Prostate gland (tissue), 2 donors: ENCODE data around the gene PCDHB15. TPM values are rescaled to one million over a fixed set of nuclear protein-coding genes. Genes with fewer than 3 reads are reported as not detected.
"Not testable (repeated sequence)": the region's sequence is repeated elsewhere in the genome, so short reads cannot be mapped to it uniquely, and the experiment has no call there.

ENCODE experiments used
- DNase-seq: peaks from one replicate; pipeline ENCODE4 v3.0.0-alpha.2; 2019; ENCODE audit warnings: low spot score
- H3K27ac ChIP-seq, 2 donors: fragments of 200-600 bp; sonication (generic); 2 replicates each; pipeline ENCODE4 v1.5.1; 2017 to 2019
- H3K27me3 ChIP-seq: fragments of 200-600 bp; sonication (generic); replicated peaks from 2 replicates; pipeline ENCODE4 v1.5.1; 2019; ENCODE audit not compliant: insufficient read depth
- H3K36me3 ChIP-seq, 2 donors: fragments of 200-600 bp; sonication (generic); 1 replicate in 1 of 2; 2 replicates in 1 of 2; pipeline versions ENCODE4 v1.5.1 to v1.8.1; 2017 to 2019
- H3K4me1 ChIP-seq: fragments of 200-600 bp; sonication (generic); replicated peaks from 2 replicates; pipeline ENCODE4 v1.5.1; 2019
- H3K4me3 ChIP-seq, 2 donors: fragments of 200-600 bp; sonication (generic); 2 replicates each; pipeline ENCODE4 v1.5.1; 2017 to 2019
- H3K9me3 ChIP-seq: fragments of 200-600 bp; sonication (generic); 2 replicates; pipeline ENCODE4 v1.5.1; 2017
- POLR2A ChIP-seq: fragments of 450-650 bp; IDR thresholded peaks from one replicate; pipeline ENCODE4 v1.6.1; 2016; ENCODE audit warnings: antibody characterized with exemption, mild to moderate bottlenecking
- POLR2AphosphoS5 ChIP-seq: sonication (generic); formaldehyde crosslinking; IDR thresholded peaks from one replicate; pipeline ENCODE4 v1.6.1; 2017; ENCODE audit warnings: antibody characterized with exemption
- WGBS: methylation state at CpG from one replicate; pipeline ENCODE4 v1.1.5; 2018; 5-methylcytosine and 5-hydroxymethylcytosine counted together
- intact Hi-C: fragments of 100-400 bp; cut with DNase I; formaldehyde crosslinking; loops from one replicate; pipeline ENCODE4 v1.14.2; 2022
- total RNA-seq, 2 donors: library from RNA; depleted of rRNA; stranded (reverse); fragments of >200 nt; gene quantifications; one replicate each; pipeline ENCODE4 v1.1.0, GENCODE V29; 2016
- TF ChIP-seq, protein P1 (sequence below), 4 experiments: fragments of 200-600 bp in 2 of 4; fragments of 450-650 bp in 2 of 4; sonication (generic) in 2 of 4; IDR thresholded peaks; 1 replicate in 3 of 4; 2 replicates in 1 of 4; pipeline ENCODE4 v1.5.1; 2016 to 2019; ENCODE audit warnings: antibody characterized with exemption in 4 of 4, mild to moderate bottlenecking in 2 of 4, moderate library complexity in 2 of 4

Gene PCDHB15
- total RNA-seq, 2 donors from 2014 or later = 0.82 to 12.4 TPM

DNA sequence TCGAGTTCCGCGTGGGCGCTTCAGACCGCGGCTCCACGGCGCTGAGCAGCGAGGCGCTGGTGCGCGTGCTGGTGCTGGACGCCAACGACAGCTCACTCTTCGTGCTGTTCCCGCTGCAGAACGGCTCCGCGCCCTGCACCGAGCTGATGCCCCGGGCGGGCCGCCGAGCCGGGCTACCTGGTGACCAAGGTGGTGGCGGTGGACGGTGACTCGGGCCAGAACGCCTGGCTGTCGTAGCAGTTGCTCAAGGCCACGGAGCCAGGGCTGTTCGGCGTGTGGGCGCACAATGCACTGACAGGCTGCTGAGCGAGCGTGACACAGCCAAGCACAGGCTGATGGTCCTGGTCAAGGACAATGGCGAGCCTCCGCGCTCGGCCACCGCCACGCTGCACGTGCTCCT is 3.7 kb upstream of the PCDHB15 start:
- no peaks in the 10 kb centered on the region for H3K4me1 ChIP-seq
- peaks cover 9% of the 10 kb centered on the region for H3K9me3 ChIP-seq
- intact Hi-C loops = no loop called here
- no peak for DNase-seq
- H3K27me3 ChIP-seq = no peaks in the 10 kb centered on the region
- H3K27ac ChIP-seq = no peak overlapping the region
- H3K36me3 ChIP-seq = no peaks in the 10 kb centered on the region
- TF ChIP-seq POLR2AphosphoS5 (no peak), POLR2A (no peak)
- TF ChIP-seq, protein P1, sequence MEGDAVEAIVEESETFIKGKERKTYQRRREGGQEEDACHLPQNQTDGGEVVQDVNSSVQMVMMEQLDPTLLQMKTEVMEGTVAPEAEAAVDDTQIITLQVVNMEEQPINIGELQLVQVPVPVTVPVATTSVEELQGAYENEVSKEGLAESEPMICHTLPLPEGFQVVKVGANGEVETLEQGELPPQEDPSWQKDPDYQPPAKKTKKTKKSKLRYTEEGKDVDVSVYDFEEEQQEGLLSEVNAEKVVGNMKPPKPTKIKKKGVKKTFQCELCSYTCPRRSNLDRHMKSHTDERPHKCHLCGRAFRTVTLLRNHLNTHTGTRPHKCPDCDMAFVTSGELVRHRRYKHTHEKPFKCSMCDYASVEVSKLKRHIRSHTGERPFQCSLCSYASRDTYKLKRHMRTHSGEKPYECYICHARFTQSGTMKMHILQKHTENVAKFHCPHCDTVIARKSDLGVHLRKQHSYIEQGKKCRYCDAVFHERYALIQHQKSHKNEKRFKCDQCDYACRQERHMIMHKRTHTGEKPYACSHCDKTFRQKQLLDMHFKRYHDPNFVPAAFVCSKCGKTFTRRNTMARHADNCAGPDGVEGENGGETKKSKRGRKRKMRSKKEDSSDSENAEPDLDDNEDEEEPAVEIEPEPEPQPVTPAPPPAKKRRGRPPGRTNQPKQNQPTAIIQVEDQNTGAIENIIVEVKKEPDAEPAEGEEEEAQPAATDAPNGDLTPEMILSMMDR (IDR thresholded peaks at IDR 0.05) = no peak
- WGBS = 32% methylated on average over 26 of the region's 43 CpGs
- no peak overlapping the region for H3K4me3 ChIP-seq

DNA sequence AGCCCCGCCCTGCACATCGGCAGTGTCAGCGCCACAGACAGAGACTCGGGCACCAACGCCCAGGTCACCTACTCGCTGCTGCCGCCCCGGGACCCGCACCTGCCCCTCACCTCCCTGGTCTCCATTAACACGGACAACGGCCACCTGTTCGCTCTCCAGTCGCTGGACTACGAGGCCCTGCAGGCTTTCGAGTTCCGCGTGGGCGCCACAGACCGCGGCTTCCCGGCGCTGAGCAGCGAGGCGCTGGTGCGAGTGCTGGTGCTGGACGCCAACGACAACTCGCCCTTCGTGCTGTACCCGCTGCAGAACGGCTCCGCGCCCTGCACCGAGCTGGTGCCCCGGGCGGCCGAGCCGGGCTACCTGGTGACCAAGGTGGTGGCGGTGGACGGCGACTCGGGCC is 1.8 kb downstream of the PCDHB15 start:
- DNase-seq, H3K36me3 ChIP-seq, H3K4me1 ChIP-seq, H3K27me3 ChIP-seq, H3K9me3 ChIP-seq, intact Hi-C loops, H3K27ac ChIP-seq, H3K4me3 ChIP-seq: not testable (repeated sequence)
- 36% methylated on average over 25 of the region's 42 CpGs for WGBS

DNA sequence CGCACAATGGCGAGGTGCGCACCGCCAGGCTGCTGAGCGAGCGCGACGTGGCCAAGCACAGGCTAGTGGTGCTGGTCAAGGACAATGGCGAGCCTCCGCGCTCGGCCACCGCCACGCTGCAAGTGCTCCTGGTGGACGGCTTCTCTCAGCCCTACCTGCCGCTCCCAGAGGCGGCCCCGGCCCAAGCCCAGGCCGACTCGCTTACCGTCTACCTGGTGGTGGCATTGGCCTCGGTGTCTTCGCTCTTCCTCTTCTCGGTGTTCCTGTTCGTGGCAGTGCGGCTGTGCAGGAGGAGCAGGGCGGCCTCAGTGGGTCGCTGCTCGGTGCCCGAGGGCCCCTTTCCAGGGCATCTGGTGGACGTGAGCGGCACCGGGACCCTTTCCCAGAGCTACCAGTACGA is 2.2 kb downstream of the PCDHB15 start:
- H3K27me3 ChIP-seq, H3K36me3 ChIP-seq, intact Hi-C loops, H3K4me1 ChIP-seq, H3K27ac ChIP-seq, DNase-seq, H3K4me3 ChIP-seq, H3K9me3 ChIP-seq: not testable (repeated sequence)
- WGBS = 50% methylated on average over 24 of the region's 34 CpGs

DNA sequence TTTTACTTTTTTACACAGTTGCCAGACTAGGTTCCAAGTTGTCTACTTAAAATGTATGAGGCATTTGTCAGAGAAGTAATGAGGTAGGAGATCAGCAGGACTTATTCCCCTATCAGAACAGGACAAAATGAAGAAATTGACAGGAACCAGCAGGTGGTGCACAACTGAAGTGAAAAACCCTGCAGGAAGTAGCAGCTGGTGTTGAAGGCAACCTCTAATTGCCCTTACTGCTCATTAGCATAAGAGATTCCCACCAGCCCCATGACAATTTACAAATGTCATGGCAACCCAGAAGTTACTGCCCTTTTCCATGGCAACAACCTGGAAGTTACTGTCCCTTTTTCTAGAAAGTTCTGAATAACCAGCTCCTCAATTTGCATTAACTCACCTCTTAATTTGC is 5.4 kb downstream of the PCDHB15 start:
- H3K9me3 ChIP-seq = no peaks in the 10 kb centered on the region
- intact Hi-C loops = no loop called here
- TF ChIP-seq POLR2A (no peak), POLR2AphosphoS5 (no peak)
- TF ChIP-seq, protein P1 (IDR thresholded peaks at IDR 0.05) = no peak
- DNase-seq = no peak
- H3K4me3 ChIP-seq = no peak overlapping the region
- H3K27ac ChIP-seq = no peak overlapping the region
- no peaks in the 10 kb centered on the region for H3K27me3 ChIP-seq
- no peaks in the 10 kb centered on the region for H3K36me3 ChIP-seq
- H3K4me1 ChIP-seq = no peaks in the 10 kb centered on the region

DNA sequence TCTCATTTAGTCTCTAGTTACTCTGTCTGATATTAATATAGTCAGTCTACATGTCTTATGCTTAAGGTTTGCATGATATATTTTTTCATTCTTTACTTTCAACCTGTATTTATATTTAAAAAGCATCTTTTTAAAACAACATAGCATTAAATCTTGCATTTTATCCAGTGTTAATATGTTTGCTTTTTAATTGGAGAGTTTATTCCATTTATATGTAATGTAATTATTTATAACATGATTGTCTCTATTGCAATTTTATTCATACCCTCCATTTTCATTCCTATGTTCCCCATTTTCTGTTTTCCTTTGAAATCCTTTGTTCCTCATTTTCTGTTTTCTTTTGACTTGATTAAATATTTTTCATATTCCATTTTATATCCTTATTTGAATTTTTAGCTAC is 13.3 kb downstream of the PCDHB15 start:
- Histone ChIP-seq H3K9me3 (no peaks in the 10 kb centered on the region), H3K4me1 (no peaks in the 10 kb centered on the region), H3K27me3 (no peaks in the 10 kb centered on the region), H3K36me3 (no peaks in the 10 kb centered on the region), H3K27ac (no peak overlapping the region), H3K4me3 (no peak overlapping the region)
- TF ChIP-seq POLR2AphosphoS5 (no peak), POLR2A (no peak)
- TF ChIP-seq, protein P1 (IDR thresholded peaks at IDR 0.05) = no peak
- no peak for DNase-seq
- intact Hi-C loops = no loop called here

DNA sequence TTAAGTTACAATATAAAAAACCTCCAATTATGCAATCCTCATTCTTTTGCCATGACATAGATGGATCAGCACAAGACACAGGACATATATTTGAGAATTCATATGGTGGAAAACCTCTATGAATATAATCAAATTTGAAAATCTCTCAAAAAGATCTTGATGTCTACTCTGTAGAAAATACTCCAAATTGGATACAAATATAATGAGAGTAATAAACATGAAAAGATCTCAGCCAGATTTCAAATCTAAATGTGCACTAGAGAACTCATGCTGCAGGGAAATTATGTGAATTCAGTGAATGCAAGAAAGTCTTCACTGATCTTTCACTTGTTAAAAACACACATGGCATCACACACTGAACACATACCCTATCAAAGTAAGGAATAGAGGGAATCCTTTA is 13.8 kb downstream of the PCDHB15 start:
- H3K27ac ChIP-seq = no peak overlapping the region
- H3K9me3 ChIP-seq = no peaks in the 10 kb centered on the region
- no peaks in the 10 kb centered on the region for H3K4me1 ChIP-seq
- H3K36me3 ChIP-seq = no peaks in the 10 kb centered on the region
- no peak overlapping the region for H3K4me3 ChIP-seq
- intact Hi-C loops = no loop called here
- TF ChIP-seq POLR2A = no peak
- TF ChIP-seq POLR2AphosphoS5 = no peak
- TF ChIP-seq, protein P1 (IDR thresholded peaks at IDR 0.05) = no peak
- H3K27me3 ChIP-seq = no peaks in the 10 kb centered on the region
- no peak for DNase-seq
